PC-9 (cell line): ENCODE results near the gene RAB10.

Source experiments
- CTCF ChIP-seq: fragments of 200-600 bp; sonication (generic); conservative IDR thresholded peaks from 2 replicates; pipeline ENCODE4 v1.6.1; 2017; ENCODE audit warnings: mixed run types, antibody characterized with exemption, mild to moderate bottlenecking, moderate library complexity
- EZH2 ChIP-seq: fragments of 200-600 bp; sonication (generic); IDR thresholded peaks from 2 replicates; pipeline ENCODE4 v1.8.0; 2017; ENCODE audit warnings: antibody characterized with exemption, low read depth

- TF ChIP-seq CTCF (no peak), EZH2 (no peak)
Observed at GRCh38 chr2:26100384-26100783, 66.5 kb downstream of the RAB10 start.
